Smooth muscle cell (in vitro differentiated cells): ENCODE data around the gene GALNTL6. TPM values are rescaled to one million over a fixed set of nuclear protein-coding genes. Genes with fewer than 3 reads are reported as not detected.

Experiments
- DNase-seq: peaks from one replicate; lab custom pipeline; 2025; ENCODE audit not compliant: unreplicated experiment; lab: John Stamatoyannopoulos, UW
- H2AFZ ChIP-seq: fragments of 200-600 bp; sonication (generic); 2 replicates; pipeline ENCODE4 v1.6.0; 2016; ENCODE audit warnings: antibody characterized with exemption, low read depth, mild to moderate bottlenecking
- H3F3A ChIP-seq: fragments of 200-600 bp; sonication (generic); 2 replicates; pipeline ENCODE4 v1.6.0; 2017; ENCODE audit warnings: antibody characterized with exemption, low read depth
- H3K27ac ChIP-seq: fragments of 200-600 bp; sonication (generic); 2 replicates; pipeline ENCODE4 v1.5.1; 2016; ENCODE audit warnings: low read depth, mild to moderate bottlenecking
- H3K27me3 ChIP-seq: fragments of 200-600 bp; sonication (generic); 2 replicates; pipeline ENCODE4 v1.6.1; 2016; ENCODE audit warnings: low read depth, mild to moderate bottlenecking
- H3K36me3 ChIP-seq: fragments of 200-600 bp; sonication (generic); 2 replicates; pipeline ENCODE4 v1.5.1; 2016; ENCODE audit warnings: low read depth
- H3K4me1 ChIP-seq: fragments of 200-600 bp; sonication (generic); 2 replicates; pipeline ENCODE4 v1.5.1; 2016; ENCODE audit warnings: low read depth
- H3K4me2 ChIP-seq: fragments of 200-600 bp; sonication (generic); 2 replicates; pipeline ENCODE4 v1.6.0; 2016; ENCODE audit warnings: mild to moderate bottlenecking
- H3K4me3 ChIP-seq: fragments of 200-600 bp; sonication (generic); 2 replicates; pipeline ENCODE4 v1.5.1; 2016; ENCODE audit warnings: mild to moderate bottlenecking
- H3K79me2 ChIP-seq: fragments of 200-600 bp; sonication (generic); 2 replicates; pipeline ENCODE4 v1.6.0; 2016; ENCODE audit warnings: low read depth, mild to moderate bottlenecking
- H3K9ac ChIP-seq: fragments of 200-600 bp; sonication (generic); 2 replicates; pipeline ENCODE4 v1.6.0; 2016; ENCODE audit warnings: low read depth
- H3K9me3 ChIP-seq: fragments of 200-600 bp; sonication (generic); replicated peaks from 2 replicates; pipeline ENCODE4 v1.5.1; 2016; ENCODE audit warnings: low read depth
- H4K20me1 ChIP-seq: fragments of 200-600 bp; sonication (generic); 2 replicates; pipeline ENCODE4 v1.6.0; 2016; ENCODE audit warnings: low read depth
- CTCF ChIP-seq: fragments of 200-600 bp; sonication (generic); IDR thresholded peaks from 2 replicates; pipeline ENCODE4 v1.5.1; 2017; ENCODE audit warnings: borderline replicate concordance, mild to moderate bottlenecking, antibody characterized with exemption; ENCODE audit not compliant: insufficient read depth, poor library complexity, severe bottlenecking
- WGBS: methylation state at CpG from one replicate; pipeline ENCODE4 v1.1.7; 2016; ENCODE audit warnings: low lambda C conversion rate; 5-methylcytosine and 5-hydroxymethylcytosine counted together
- polyA plus RNA-seq: library from polyadenylated mRNA; unstranded; fragments of >200 nt; fragmentation: Nextera tagmentation; extraction: Ambion mirVana; gene quantifications from 2 replicates; pipeline ENCODE4 v1.2.1, GENCODE V29; 2016
- total RNA-seq: library from RNA; depleted of rRNA; stranded (reverse); fragments of >200 nt; gene quantifications from 2 replicates; pipeline ENCODE4 v1.2.3, GENCODE V29; 2014

GALNTL6 gene
- total and polyA plus RNA-seq, 2 experiments from 2014 or later: 0.18 to 1.3 TPM

- H3K9ac ChIP-seq: no peak overlapping the region
- 62% methylated on average over 1 of the region's 1 CpG for WGBS
- no peaks in the 10 kb centered on the region for H3K27me3 ChIP-seq
- no peak for DNase-seq
- H3K36me3 ChIP-seq: no peaks in the 10 kb centered on the region
- H2AFZ ChIP-seq: no peak overlapping the region
- no peak overlapping the region for H3K4me3 ChIP-seq
- no peaks in the 10 kb centered on the region for H3F3A ChIP-seq
- no peaks in the 10 kb centered on the region for H3K4me1 ChIP-seq
- H3K27ac ChIP-seq: no peak overlapping the region
- no peaks in the 10 kb centered on the region for H3K79me2 ChIP-seq
- no peaks in the 10 kb centered on the region for H3K9me3 ChIP-seq
- no peaks in the 10 kb centered on the region for H4K20me1 ChIP-seq
- TF ChIP-seq CTCF: no peak
- H3K4me2 ChIP-seq: no peak overlapping the region
These were observed 205.2 kb downstream of the GALNTL6 start for GRCh38 chr4:172018358-172018757.

DNA sequence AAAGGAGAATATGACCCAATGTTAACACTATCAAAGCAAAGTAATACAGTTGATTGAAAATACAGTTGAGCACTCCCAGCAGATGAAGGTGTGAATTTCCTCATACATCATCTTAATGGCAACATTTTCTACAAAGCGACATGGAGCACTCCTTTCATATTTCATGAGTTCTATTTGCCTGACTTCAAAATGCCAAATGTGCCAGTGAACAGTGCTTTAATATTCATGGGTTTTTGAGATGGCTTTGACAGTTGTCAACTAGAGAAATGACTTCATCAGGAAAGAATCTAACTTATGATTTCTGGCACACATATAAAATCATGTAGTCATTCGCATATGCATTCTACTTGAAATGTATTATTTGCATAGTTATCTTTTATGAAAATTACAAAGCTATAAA lies 222.4 kb downstream of the GALNTL6 start:
- H3K4me3 ChIP-seq: no peak overlapping the region
- TF ChIP-seq CTCF: no peak

GRCh38 chr4:172040766-172041165 lies 227.6 kb downstream of the GALNTL6 start:
- DNase-seq: no peak
- Histone ChIP-seq H3K36me3 (no peaks in the 10 kb centered on the region), H3K9me3 (no peaks in the 10 kb centered on the region), H3F3A (no peaks in the 10 kb centered on the region), H3K27me3 (no peaks in the 10 kb centered on the region), H2AFZ (no peak overlapping the region), H3K4me1 (no peaks in the 10 kb centered on the region), H4K20me1 (no peaks in the 10 kb centered on the region), H3K4me3 (no peak overlapping the region), H3K9ac (no peak overlapping the region), H3K79me2 (no peaks in the 10 kb centered on the region), H3K4me2 (no peak overlapping the region), H3K27ac (no peak overlapping the region)
- TF ChIP-seq CTCF: no peak

More for the DNA sequence above, 222.4 kb downstream of the GALNTL6 start:
- no peak overlapping the region for H3K4me2 ChIP-seq
- 91% methylated on average over 2 of the region's 2 CpGs for WGBS
- DNase-seq: no peak
- H3K27ac ChIP-seq: no peak overlapping the region
- H3K4me1 ChIP-seq: no peaks in the 10 kb centered on the region
- H3K27me3 ChIP-seq: no peaks in the 10 kb centered on the region
- no peaks in the 10 kb centered on the region for H3K79me2 ChIP-seq
- H2AFZ ChIP-seq: peak overlapping the region; percentile 24
- no peaks in the 10 kb centered on the region for H3F3A ChIP-seq
- H3K9me3 ChIP-seq: no peaks in the 10 kb centered on the region
- no peak overlapping the region for H3K9ac ChIP-seq
- no peaks in the 10 kb centered on the region for H4K20me1 ChIP-seq
- no peaks in the 10 kb centered on the region for H3K36me3 ChIP-seq

DNA sequence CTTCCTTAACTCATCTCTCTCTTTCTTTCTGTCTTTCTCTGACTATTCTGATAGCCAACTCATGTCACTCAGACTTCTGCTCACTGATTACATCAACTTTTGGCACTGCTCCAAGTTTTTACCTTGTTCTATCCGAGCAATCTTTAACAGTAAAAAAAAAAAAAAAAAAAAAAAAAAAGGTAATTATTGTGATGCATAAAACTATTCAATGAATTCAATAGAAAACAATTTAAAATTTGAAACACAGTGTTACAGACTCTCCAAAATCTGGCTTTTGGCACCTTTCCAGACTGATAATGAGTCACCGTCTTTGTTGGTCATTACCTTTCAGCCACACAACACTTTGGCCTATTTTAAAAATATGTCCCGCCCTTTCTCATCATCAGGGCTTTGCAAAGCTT lies 229.5 kb downstream of the GALNTL6 start:
- Histone ChIP-seq H4K20me1 (no peaks in the 10 kb centered on the region), H3K4me2 (no peak overlapping the region), H3K9ac (no peak overlapping the region), H3K4me1 (no peaks in the 10 kb centered on the region), H3K4me3 (no peak overlapping the region), H3K27me3 (no peaks in the 10 kb centered on the region), H3F3A (no peaks in the 10 kb centered on the region), H3K27ac (no peak overlapping the region), H3K79me2 (no peaks in the 10 kb centered on the region), H2AFZ (no peak overlapping the region), H3K9me3 (no peaks in the 10 kb centered on the region), H3K36me3 (no peaks in the 10 kb centered on the region)
- no peak for TF ChIP-seq CTCF
- no peak for DNase-seq
- WGBS: 74% methylated on average over 3 of the region's 3 CpGs
